Neural progenitor cell (in vitro differentiated cells): Measurements from ENCODE around the gene S100PBP. TPM values are rescaled to one million over a fixed set of nuclear protein-coding genes. Genes with fewer than 3 reads are reported as not detected.

Experiments used
- DNase-seq: peaks from one replicate; pipeline ENCODE4 v3.0.0-alpha.2; 2016; ENCODE audit warnings: low spot score
- H2AFZ ChIP-seq: fragments of 200-600 bp; sonication (generic); replicated peaks from 2 replicates; pipeline ENCODE4 v1.6.1; 2016; ENCODE audit warnings: antibody characterized with exemption
- H3F3A ChIP-seq: fragments of 200-600 bp; sonication (generic); 2 replicates; pipeline ENCODE4 v1.6.1; 2016; ENCODE audit warnings: antibody characterized with exemption, low read depth
- H3K27ac ChIP-seq: fragments of 200-600 bp; sonication (generic); 2 replicates; pipeline ENCODE4 v1.5.1; 2016; ENCODE audit warnings: mild to moderate bottlenecking
- H3K27me3 ChIP-seq: fragments of 200-600 bp; sonication (generic); 2 replicates; pipeline ENCODE4 v1.6.1; 2016; ENCODE audit warnings: mild to moderate bottlenecking, moderate library complexity
- H3K36me3 ChIP-seq: fragments of 200-600 bp; sonication (generic); 2 replicates; pipeline ENCODE4 v1.5.1; 2016
- H3K4me1 ChIP-seq: fragments of 200-600 bp; sonication (generic); 2 replicates; pipeline ENCODE4 v1.6.1; 2016; ENCODE audit warnings: mixed run types
- H3K4me2 ChIP-seq: fragments of 200-600 bp; sonication (generic); 2 replicates; pipeline ENCODE4 v1.6.1; 2016
- H3K4me3 ChIP-seq: fragments of 200-600 bp; sonication (generic); 2 replicates; pipeline ENCODE4 v1.5.1; 2016
- H3K79me2 ChIP-seq: fragments of 200-600 bp; sonication (generic); 2 replicates; pipeline ENCODE4 v1.6.1; 2016; ENCODE audit warnings: low read depth
- H3K9ac ChIP-seq: fragments of 200-600 bp; sonication (generic); 2 replicates; pipeline ENCODE4 v1.6.1; 2016
- H3K9me3 ChIP-seq: fragments of 200-600 bp; sonication (generic); 2 replicates; pipeline ENCODE4 v1.5.1; 2016; ENCODE audit warnings: low read depth
- H4K20me1 ChIP-seq: fragments of 200-600 bp; sonication (generic); 2 replicates; pipeline ENCODE4 v1.6.1; 2016; ENCODE audit warnings: low read depth
- H3K27ac Mint-ChIP-seq: 3 replicates; pipeline ENCODE4 v1.8.0; 2021; ENCODE audit warnings: mixed read lengths
- H3K27me3 Mint-ChIP-seq: 2 replicates; pipeline ENCODE4 v1.8.0; 2022; ENCODE audit warnings: low read depth, mild to moderate bottlenecking, inconsistent platforms, moderate library complexity, mixed read lengths; ENCODE audit not compliant: insufficient read depth
- H3K36me3 Mint-ChIP-seq: 3 replicates; pipeline ENCODE4 v1.8.0; 2021; ENCODE audit warnings: mixed read lengths
- H3K4me1 Mint-ChIP-seq: 3 replicates; pipeline ENCODE4 v1.8.0; 2021; ENCODE audit warnings: mixed read lengths
- H3K4me3 Mint-ChIP-seq: 3 replicates; pipeline ENCODE4 v1.8.0; 2021; ENCODE audit warnings: mild to moderate bottlenecking, moderate library complexity, mixed read lengths
- H3K9me3 Mint-ChIP-seq: 3 replicates; pipeline ENCODE4 v1.8.0; 2020; ENCODE audit warnings: mixed read lengths
- EZH2 ChIP-seq: fragments of 200-600 bp; sonication (generic); IDR thresholded peaks from 2 replicates; pipeline ENCODE4 v1.6.1; 2017; ENCODE audit warnings: antibody characterized with exemption, mild to moderate bottlenecking, moderate library complexity
- EZH2phosphoT487 ChIP-seq: fragments of 200-600 bp; sonication (generic); IDR thresholded peaks from 2 replicates; pipeline ENCODE4 v1.6.1; 2017; ENCODE audit warnings: antibody characterized with exemption
- total RNA-seq: library from RNA; depleted of rRNA; stranded (reverse); fragments of >200 nt; gene quantifications from 2 replicates; pipeline ENCODE4 v1.2.3, GENCODE V29; 2015; ENCODE audit warnings: low replicate concordance
- TF ChIP-seq, protein P1 (sequence below): fragments of 200-600 bp; sonication (generic); IDR thresholded peaks from 2 replicates; pipeline ENCODE4 v1.5.1; 2017; ENCODE audit warnings: antibody characterized with exemption, mild to moderate bottlenecking

Gene S100PBP
- total RNA-seq, 1 donor from 2014 or later: 107 TPM

DNA sequence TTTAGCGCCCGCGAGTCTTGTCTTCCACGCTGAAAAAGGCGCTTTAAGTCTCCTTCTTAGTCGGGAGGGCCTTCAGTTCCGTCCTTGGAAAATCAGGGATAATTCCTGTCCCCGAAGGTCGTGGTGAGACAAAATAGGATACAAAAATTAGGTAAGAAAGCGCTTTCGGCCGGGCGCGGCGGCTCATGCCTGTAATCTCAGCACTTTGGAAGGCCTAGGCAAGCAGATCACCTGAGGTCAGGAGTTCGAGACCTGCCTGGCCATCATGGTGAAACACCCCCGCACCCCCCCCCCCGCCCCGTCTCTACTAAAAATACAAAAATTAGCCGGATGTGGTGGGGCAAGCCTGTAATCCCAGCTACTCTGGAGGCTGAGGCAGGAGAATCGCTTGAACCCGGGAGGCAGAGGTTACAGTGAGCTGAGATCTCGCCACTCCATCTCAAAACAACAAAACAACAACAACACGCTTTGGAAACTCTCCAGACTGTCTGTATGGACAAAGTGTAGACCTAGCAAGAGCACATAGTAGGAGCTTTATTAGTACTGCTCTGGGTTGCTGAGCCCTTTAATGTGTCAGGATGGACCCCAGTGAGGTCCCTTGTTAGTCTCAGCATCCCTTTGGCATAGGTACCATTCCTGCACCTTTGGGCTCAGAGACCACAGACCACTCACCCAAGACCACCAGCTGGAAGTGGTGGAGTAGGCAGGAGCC lies 84.5 kb downstream of the S100PBP start:
- no peaks in the 10 kb centered on the region for H3K36me3 ChIP-seq
- H3K4me2 ChIP-seq: peak overlapping the region; percentile 88
- TF ChIP-seq, protein P1, sequence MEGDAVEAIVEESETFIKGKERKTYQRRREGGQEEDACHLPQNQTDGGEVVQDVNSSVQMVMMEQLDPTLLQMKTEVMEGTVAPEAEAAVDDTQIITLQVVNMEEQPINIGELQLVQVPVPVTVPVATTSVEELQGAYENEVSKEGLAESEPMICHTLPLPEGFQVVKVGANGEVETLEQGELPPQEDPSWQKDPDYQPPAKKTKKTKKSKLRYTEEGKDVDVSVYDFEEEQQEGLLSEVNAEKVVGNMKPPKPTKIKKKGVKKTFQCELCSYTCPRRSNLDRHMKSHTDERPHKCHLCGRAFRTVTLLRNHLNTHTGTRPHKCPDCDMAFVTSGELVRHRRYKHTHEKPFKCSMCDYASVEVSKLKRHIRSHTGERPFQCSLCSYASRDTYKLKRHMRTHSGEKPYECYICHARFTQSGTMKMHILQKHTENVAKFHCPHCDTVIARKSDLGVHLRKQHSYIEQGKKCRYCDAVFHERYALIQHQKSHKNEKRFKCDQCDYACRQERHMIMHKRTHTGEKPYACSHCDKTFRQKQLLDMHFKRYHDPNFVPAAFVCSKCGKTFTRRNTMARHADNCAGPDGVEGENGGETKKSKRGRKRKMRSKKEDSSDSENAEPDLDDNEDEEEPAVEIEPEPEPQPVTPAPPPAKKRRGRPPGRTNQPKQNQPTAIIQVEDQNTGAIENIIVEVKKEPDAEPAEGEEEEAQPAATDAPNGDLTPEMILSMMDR: no peak
- TF ChIP-seq EZH2: peak; percentile 2
- no peak for TF ChIP-seq EZH2phosphoT487
- peaks cover 57% of the 10 kb centered on the region for H3K27me3 ChIP-seq
- no peak overlapping the region for H3K27ac ChIP-seq
- H2AFZ ChIP-seq: peak overlapping the region; percentile 93
- H3K79me2 ChIP-seq: no peaks in the 10 kb centered on the region
- peaks cover 45% of the 10 kb centered on the region for H3K27me3 Mint-ChIP-seq
- no peaks in the 10 kb centered on the region for H3K36me3 Mint-ChIP-seq
- H3K9ac ChIP-seq: no peak overlapping the region
- H3F3A ChIP-seq: peaks cover 15% of the 10 kb centered on the region
- peaks cover 2% of the 10 kb centered on the region for H3K9me3 Mint-ChIP-seq
- DNase-seq: no peak
- H3K4me3 ChIP-seq: peak overlapping the region; percentile 56
- no peaks in the 10 kb centered on the region for H3K9me3 ChIP-seq
- peaks cover 5% of the 10 kb centered on the region for H4K20me1 ChIP-seq
- peaks cover 5% of the 10 kb centered on the region for H3K4me1 Mint-ChIP-seq
- peaks cover 6% of the 10 kb centered on the region for H3K4me1 ChIP-seq
- no peak overlapping the region for H3K27ac Mint-ChIP-seq
- peak overlapping the region; percentile 85 for H3K4me3 Mint-ChIP-seq

DNA sequence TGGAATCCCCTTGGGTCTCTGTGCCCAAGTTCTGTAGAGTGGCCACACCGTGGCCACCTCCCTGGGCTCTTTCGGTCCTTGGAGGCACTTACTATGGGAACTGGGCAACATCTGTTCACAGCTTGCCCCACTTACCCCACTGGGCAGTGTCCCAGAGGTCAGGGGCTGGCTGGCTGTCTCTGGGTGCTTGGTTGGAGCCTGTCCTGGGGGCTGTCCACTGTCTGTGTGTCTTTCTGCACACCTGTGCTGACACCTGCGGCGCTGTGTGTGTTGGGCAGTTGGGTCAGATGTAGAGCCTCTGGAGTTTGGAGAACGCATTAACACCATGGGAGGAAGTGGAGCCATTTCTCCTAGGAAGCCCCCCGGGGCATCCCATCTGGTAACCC lies 85.1 kb downstream of the S100PBP start:
- no peak for DNase-seq
- no peak overlapping the region for H3K27ac Mint-ChIP-seq
- peaks cover 2% of the 10 kb centered on the region for H3K9me3 Mint-ChIP-seq
- no peaks in the 10 kb centered on the region for H3K36me3 Mint-ChIP-seq
- Histone ChIP-seq H2AFZ (no peak overlapping the region), H4K20me1 (peaks cover 5% of the 10 kb centered on the region), H3K27ac (no peak overlapping the region), H3F3A (peaks cover 15% of the 10 kb centered on the region), H3K79me2 (no peaks in the 10 kb centered on the region), H3K27me3 (peaks cover 57% of the 10 kb centered on the region), H3K4me1 (peaks cover 7% of the 10 kb centered on the region), H3K9me3 (no peaks in the 10 kb centered on the region), H3K36me3 (no peaks in the 10 kb centered on the region), H3K4me3 (no peak overlapping the region), H3K4me2 (no peak overlapping the region), H3K9ac (no peak overlapping the region)
- peaks cover 45% of the 10 kb centered on the region for H3K27me3 Mint-ChIP-seq
- H3K4me3 Mint-ChIP-seq: peak overlapping the region; percentile 82
- no peak for TF ChIP-seq EZH2
- TF ChIP-seq, protein P1: no peak
- TF ChIP-seq EZH2phosphoT487: no peak
- peaks cover 5% of the 10 kb centered on the region for H3K4me1 Mint-ChIP-seq

DNA sequence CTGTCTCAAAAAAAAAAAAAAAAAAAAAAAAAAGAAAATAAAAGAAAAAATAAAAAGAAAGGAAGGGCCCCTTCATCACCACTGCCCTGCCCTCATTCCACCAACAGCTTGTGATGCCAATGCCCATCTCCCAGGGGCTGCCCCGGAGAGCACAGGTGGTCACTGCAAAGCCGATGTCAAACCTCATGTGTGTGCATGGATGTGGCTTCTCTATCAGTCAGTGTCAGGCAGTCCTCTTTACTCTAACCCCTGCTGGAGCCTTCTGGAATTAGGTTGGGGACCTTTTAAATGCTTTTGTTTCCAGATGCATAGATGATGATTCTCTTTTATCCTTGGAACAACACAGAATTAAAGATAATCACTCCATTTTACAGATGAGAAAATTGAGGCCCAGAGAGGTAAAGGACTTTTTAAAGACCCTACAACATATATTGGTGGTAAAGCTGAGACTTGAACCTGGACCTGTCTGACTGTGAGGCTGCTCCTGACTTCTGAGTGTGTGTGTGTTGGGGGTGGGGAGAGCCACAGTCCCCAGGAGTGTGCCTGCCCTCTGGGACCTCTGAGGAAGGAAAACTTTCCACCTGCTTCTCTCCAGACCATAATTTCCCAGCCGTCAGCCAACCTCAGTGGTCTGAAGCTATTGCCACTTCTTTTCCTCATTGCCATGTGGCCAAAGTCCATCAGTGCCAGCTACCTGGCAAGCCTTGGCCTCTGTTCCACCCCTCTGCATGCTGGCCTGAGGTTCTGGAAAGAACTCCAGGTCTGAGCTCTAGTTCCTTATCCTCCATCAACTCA lies 86.7 kb downstream of the S100PBP start:
- peaks cover 5% of the 10 kb centered on the region for H4K20me1 ChIP-seq
- no peaks in the 10 kb centered on the region for H3K9me3 ChIP-seq
- Mint-ChIP-seq H3K4me3 (no peak overlapping the region), H3K27me3 (peaks cover 40% of the 10 kb centered on the region), H3K36me3 (no peaks in the 10 kb centered on the region), H3K4me1 (peaks cover 5% of the 10 kb centered on the region), H3K27ac (no peak overlapping the region), H3K9me3 (peaks cover 2% of the 10 kb centered on the region)
- H3K4me3 ChIP-seq: no peak overlapping the region
- peaks cover 9% of the 10 kb centered on the region for H3K4me1 ChIP-seq
- peaks cover 15% of the 10 kb centered on the region for H3F3A ChIP-seq
- no peak overlapping the region for H3K9ac ChIP-seq
- H3K79me2 ChIP-seq: no peaks in the 10 kb centered on the region
- no peak overlapping the region for H3K4me2 ChIP-seq
- no peak for TF ChIP-seq EZH2phosphoT487
- TF ChIP-seq, protein P1: no peak
- TF ChIP-seq EZH2: no peak
- peaks cover 47% of the 10 kb centered on the region for H3K27me3 ChIP-seq
- DNase-seq: no peak
- no peak overlapping the region for H2AFZ ChIP-seq
- H3K36me3 ChIP-seq: no peaks in the 10 kb centered on the region
- H3K27ac ChIP-seq: no peak overlapping the region
